Coronary artery (tissue), 2 donors: ENCODE measurements around the gene PPFIA1.
A peak's percentile ranks its signal among the peaks of the same experiment; 100 is the strongest.

Experiments
- DNase-seq: peaks from one replicate; pipeline ENCODE4 v3.0.0-alpha.2; 2017; ENCODE audit warnings: low spot score
- H3K27ac ChIP-seq, 2 donors: fragments of 200-600 bp; sonication (generic); one replicate each; pipeline ENCODE4 v1.5.1; 2016 to 2019
- H3K4me3 ChIP-seq: fragments of 200-600 bp; sonication (generic); 2 replicates; pipeline ENCODE4 v1.5.1; 2016; ENCODE audit warnings: mild to moderate bottlenecking, moderate library complexity
- TF ChIP-seq, protein P1 (sequence below): fragments of 200-600 bp; sonication (generic); IDR thresholded peaks from one replicate; pipeline ENCODE4 v1.5.1; 2019; ENCODE audit warnings: antibody characterized with exemption

PPFIA1 gene

DNA sequence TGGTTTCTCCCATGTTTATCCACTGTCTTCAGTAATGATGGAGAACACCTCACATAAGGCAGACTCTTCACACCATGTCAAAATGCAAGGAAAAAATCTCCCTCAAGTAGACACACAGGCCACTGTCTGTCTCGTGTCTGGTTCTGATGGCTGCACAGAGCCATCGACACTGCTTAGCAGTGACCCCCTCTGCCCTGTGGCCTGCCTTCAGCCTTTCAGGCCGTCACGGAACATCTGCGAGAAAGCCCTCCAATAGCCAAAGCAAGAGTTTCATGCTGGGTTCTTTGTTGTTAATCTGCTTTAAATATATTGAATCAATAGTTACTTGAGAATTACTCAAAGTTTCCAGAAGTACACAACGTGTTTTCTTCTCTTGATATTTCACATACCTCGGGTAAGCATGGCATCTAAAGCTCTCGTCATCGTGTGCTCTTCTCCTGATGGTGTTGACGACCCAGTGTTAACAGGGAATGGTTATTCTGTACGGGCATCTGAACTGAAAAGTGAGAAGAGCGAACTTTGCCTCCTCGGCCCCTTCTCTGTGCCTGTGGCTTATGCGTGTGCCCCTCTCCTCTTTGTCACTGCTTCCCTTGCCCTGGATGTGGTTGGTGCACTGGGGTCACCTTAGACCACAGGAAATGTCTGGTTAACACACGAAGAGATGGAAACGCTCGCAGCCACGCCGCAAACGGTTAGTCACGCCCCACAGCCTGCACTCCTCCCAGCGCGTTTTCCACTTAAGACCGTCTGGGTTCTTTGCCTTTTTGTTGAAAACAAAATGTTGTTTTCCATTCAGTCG lies 94.5 kb downstream of the PPFIA1 start:
- no peak overlapping the region for H3K4me3 ChIP-seq
- DNase-seq = no peak
- TF ChIP-seq, protein P1, sequence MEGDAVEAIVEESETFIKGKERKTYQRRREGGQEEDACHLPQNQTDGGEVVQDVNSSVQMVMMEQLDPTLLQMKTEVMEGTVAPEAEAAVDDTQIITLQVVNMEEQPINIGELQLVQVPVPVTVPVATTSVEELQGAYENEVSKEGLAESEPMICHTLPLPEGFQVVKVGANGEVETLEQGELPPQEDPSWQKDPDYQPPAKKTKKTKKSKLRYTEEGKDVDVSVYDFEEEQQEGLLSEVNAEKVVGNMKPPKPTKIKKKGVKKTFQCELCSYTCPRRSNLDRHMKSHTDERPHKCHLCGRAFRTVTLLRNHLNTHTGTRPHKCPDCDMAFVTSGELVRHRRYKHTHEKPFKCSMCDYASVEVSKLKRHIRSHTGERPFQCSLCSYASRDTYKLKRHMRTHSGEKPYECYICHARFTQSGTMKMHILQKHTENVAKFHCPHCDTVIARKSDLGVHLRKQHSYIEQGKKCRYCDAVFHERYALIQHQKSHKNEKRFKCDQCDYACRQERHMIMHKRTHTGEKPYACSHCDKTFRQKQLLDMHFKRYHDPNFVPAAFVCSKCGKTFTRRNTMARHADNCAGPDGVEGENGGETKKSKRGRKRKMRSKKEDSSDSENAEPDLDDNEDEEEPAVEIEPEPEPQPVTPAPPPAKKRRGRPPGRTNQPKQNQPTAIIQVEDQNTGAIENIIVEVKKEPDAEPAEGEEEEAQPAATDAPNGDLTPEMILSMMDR = no peak
- peak overlapping the region; percentile 16 to 76 for H3K27ac ChIP-seq

DNA sequence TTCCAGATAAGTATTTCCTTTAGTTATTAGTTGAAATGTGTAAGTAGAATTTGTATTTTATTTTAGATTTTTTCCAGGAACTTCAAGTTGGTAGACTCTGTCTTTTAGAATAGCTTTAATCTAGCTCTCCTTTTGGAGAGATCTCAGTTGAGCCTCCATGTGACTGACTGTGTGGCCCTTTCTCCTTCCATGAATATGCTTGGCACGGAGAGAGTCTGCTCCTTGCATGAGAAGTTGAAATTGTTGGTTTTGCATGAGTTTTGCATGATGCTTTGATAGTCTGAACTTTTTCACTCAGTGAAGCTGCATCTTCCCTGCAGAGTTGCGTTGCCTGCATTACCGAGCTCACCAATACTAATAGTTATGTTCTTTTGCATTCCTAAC lies 95.0 kb downstream of the PPFIA1 start:
- Histone ChIP-seq H3K4me3 (no peak overlapping the region), H3K27ac (no peak overlapping the region)
- DNase-seq = no peak
- TF ChIP-seq, protein P1 = no peak

DNA sequence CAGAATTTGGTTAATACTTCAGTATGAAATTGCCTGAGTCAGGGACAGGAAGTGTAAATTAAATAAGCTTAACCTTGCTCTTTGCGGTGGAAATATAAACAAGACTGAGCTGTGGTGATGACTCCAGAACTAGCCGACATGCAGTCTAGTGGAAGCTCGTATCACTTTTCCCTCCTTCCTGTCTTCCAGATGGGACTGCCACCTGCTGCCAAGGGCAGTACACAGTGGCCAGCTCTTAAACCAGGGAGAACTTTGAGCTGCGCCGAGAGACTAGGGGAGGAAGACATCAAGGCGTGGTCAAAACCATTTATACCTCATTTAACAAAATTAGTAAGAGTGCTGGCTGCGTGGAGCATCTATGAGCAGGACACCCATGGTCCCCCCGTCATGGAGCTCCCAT lies 96.6 kb downstream of the PPFIA1 start:
- no peak overlapping the region for H3K27ac ChIP-seq

DNA sequence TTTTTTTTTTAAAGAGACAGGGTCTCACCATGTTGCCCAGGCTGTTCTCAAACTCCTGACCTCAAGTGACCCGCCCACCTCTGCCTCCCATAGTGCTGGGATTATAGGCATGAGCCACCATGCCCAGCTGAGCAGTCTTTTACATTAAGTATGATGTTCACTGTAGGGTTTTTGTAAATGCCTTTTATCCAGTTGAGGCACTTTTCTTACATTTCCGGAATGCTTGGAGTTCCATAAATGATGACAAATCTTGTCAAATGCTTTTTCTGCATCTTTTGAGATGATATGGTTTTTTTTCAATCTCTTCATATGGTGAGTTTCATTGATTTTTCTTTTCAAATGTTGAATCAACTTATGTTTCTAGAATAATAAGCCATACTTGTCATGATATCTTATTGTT lies 98.5 kb downstream of the PPFIA1 start:
- H3K27ac ChIP-seq = no peak overlapping the region
- H3K4me3 ChIP-seq = no peak overlapping the region
- DNase-seq = no peak
- TF ChIP-seq, protein P1 = no peak

More for the DNA sequence above, 96.6 kb downstream of the PPFIA1 start:
- DNase-seq = no peak
- TF ChIP-seq, protein P1 = no peak
- no peak overlapping the region for H3K4me3 ChIP-seq

DNA sequence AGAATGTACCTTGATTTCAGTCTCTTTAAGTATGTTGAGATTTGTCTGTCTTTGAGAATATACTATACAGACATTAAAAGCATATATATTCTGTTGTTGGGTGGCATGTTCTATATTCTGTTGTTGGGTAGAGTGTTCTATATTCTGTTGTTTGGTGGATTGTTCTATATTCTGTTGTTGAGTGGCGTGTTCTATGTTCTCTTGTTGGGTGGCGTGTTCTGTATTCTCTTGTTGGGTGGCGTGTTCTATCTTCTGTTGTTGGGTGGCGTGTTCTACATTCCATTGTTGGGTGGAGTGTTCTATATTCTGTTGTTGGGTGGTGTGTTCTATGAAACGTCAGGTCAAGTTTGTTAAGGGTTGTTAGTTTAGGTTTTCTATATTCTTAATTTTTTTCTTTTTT lies 100.8 kb downstream of the PPFIA1 start:
- H3K4me3 ChIP-seq = no peak overlapping the region
- no peak for DNase-seq
- H3K27ac ChIP-seq = no peak overlapping the region
- TF ChIP-seq, protein P1 = no peak

DNA sequence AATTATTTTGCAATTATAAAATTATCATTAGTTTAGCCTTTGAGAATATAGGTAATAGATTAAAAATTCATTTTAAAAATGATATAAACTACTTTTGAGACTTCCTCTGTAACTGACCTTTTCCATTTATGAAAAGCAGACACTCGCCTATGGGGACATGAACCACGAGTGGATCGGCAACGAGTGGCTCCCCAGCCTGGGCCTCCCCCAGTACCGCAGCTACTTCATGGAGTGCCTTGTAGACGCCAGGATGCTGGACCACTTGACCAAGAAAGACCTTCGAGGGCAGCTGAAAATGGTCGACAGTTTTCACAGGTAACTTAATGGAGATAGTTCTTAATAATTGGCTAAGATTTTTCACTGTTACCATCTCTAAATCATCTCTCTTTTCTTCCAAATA lies 101.6 kb downstream of the PPFIA1 start:
- Histone ChIP-seq H3K27ac (no peak overlapping the region), H3K4me3 (no peak overlapping the region)
- no peak for DNase-seq
- TF ChIP-seq, protein P1 = no peak

DNA sequence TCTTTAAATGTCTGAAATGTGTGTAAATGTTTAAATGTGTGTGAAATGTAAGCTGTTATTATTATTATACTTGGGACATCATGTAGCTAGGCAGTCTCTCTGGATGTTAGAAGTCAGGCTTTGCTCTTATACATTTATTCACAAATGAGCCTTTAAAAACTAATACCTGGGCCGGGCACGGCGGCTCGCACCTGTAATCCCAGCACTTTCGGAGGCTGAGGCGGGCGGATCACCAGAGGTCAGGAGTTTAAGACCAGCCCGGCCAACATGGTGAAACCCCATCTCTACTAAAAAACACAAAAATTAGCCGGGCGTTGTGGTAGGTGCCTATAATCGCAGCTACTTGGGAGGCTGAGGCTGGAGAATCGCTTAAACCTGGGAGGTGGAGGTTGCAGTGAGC lies 106.1 kb downstream of the PPFIA1 start:
- DNase-seq = no peak
- H3K4me3 ChIP-seq = no peak overlapping the region
- no peak overlapping the region for H3K27ac ChIP-seq
- TF ChIP-seq, protein P1 = no peak
